ENCODE measurements around the gene STT3B.
"Not testable (repeated sequence)": the region's sequence is repeated elsewhere in the genome, so short reads cannot be mapped to it uniquely, and the experiment has no call there.

The STT3B gene

DNA sequence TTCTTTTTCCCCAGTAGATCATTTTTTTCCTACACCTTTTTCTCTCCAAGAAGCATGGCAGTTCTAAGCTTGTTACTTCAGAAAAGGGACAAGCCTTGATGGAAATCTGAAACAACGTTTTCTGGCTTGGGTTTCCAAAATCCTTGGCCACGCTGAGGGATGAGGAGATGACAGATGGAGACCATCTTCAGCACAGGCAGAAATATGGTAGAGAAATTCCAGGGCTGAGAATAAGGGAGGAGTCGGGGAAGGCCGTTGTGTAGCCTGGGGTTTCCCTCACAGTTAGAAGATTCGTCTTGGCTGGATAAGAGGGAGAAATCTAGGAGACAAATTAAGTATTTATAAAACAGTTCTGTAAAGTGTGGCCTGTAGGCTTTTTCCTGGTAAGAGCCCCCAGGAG lies 33.9 kb upstream of the STT3B start:
- FAIRE-seq (no peak), DNase-seq (ENCODE audit: insufficient read length, low spot score) (no peak)
- TF ChIP-seq POLR2A (IDR thresholded peaks at IDR 0.05; ENCODE audit: low read depth, low read length), result no peak
- TF ChIP-seq PAX5 (IDR thresholded peaks at IDR 0.05; ENCODE audit: insufficient read depth, low read length, severe bottlenecking), result no peak
- no peak for TF ChIP-seq TAF1 (IDR thresholded peaks at IDR 0.05; ENCODE audit: low read depth, low read length)
- no peak for TF ChIP-seq POU2F2 (IDR thresholded peaks at IDR 0.05; ENCODE audit: low read depth, low read length)
- TF ChIP-seq POLR2AphosphoS5 (IDR thresholded peaks at IDR 0.05; ENCODE audit: low read depth, low read length), result no peak
- TF ChIP-seq SPI1 (IDR thresholded peaks at IDR 0.05; ENCODE audit: low read depth, low read length), result no peak

DNA sequence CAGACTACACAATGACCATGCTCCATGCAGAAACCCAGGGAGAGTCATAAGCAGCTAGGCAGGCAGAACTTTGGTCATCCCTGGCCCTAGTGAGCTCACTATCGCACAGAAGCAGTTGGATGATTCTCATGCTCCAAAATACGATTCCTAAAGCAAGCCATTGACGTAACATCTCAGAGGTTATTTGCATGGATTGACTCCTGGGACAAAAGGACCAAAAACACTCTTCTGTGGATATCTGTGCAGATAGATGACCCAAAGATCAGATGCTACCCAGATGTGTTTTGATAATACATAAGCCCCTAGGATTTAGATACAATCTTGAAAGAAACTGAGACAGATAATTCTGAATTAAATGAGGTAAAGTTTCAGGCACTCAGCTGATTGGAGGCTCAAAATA lies 33.4 kb upstream of the STT3B start:
- TF ChIP-seq SPI1 (IDR thresholded peaks at IDR 0.05; ENCODE audit: low read depth, low read length) (no peak), PAX5 (IDR thresholded peaks at IDR 0.05; ENCODE audit: insufficient read depth, low read length, severe bottlenecking) (no peak)
- DNase-seq (ENCODE audit: insufficient read length, low spot score), result no peak
- no peak for FAIRE-seq

DNA sequence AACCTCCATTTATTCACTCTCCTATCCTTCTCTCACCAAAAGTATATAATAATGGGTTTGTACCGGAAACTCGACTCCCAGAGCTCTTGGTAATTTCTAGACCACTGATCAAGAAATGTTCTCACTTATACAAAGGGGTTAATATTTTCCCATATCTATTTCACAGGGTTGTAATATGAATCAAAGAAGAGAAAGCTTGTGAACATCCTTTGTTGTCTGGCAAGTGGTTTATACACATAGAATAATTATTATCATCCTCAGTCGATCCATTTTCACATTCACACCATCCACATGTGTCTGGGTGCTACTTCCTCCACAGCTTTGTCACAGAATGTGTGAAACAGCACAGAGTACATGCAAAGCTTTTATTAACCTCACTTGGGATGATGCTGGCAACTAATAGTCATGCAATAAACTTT lies 29.9 kb upstream of the STT3B start:
- TF ChIP-seq POU2F2 (IDR thresholded peaks at IDR 0.05; ENCODE audit: low read depth, low read length), result no peak
- no peak for TF ChIP-seq POLR2A (IDR thresholded peaks at IDR 0.05; ENCODE audit: low read depth, low read length)
- no peak for TF ChIP-seq PAX5 (IDR thresholded peaks at IDR 0.05; ENCODE audit: insufficient read depth, low read length, severe bottlenecking)
- no peak for TF ChIP-seq TAF1 (IDR thresholded peaks at IDR 0.05; ENCODE audit: low read depth, low read length)
- TF ChIP-seq POLR2AphosphoS5 (IDR thresholded peaks at IDR 0.05; ENCODE audit: low read depth, low read length), result no peak
- TF ChIP-seq SPI1 (IDR thresholded peaks at IDR 0.05; ENCODE audit: low read depth, low read length), result no peak
- no peak for FAIRE-seq

DNA sequence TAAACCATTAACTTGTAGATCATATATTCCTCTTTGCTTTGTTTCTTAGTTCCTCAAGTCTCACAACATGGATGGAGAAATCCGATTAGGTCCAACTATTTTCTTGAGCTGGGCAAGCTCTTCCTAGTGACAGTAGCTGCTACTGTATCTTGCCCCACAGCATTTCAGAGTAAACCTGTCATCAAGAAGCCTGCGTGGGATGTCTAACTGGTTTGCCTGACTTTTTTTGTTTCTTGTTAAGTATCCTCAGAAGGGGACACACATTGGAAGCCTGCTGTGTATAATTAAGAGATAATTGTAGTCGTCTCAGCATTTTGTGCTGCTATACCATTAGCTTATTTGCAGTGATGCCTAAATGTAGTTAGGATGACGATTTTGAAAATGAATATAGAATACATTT lies 29.3 kb upstream of the STT3B start:
- FAIRE-seq (no peak), DNase-seq (ENCODE audit: insufficient read length, low spot score) (no peak)
- TF ChIP-seq POLR2AphosphoS5 (IDR thresholded peaks at IDR 0.05; ENCODE audit: low read depth, low read length) (no peak), POU2F2 (IDR thresholded peaks at IDR 0.05; ENCODE audit: low read depth, low read length) (no peak), PAX5 (IDR thresholded peaks at IDR 0.05; ENCODE audit: insufficient read depth, low read length, severe bottlenecking) (no peak), SPI1 (IDR thresholded peaks at IDR 0.05; ENCODE audit: low read depth, low read length) (no peak)

More for the DNA sequence above, 29.9 kb upstream of the STT3B start:
- DNase-seq (ENCODE audit: insufficient read length, low spot score), result no peak

DNA sequence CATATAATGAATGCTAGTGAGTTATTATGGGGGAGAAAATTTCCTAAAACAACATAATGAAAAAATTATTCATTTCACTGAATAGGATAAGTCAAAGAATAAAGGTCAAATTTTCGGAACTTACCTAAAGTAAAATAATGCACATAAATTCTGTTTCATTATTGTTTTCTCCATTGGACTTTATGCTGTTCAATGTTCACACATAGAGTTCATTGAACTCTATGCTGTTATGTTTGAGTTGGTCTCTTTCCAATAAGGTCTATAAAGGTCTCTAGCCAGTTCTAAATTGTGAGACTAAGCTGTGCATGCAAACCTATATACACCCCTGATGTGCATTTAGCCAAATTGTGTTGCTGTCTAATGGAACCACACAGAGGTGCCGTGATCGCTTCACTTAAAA lies 28.5 kb upstream of the STT3B start:
- DNase-seq (ENCODE audit: insufficient read length, low spot score), result no peak
- FAIRE-seq, result no peak
- TF ChIP-seq SPI1 (IDR thresholded peaks at IDR 0.05; ENCODE audit: low read depth, low read length), result no peak
- TF ChIP-seq PAX5 (IDR thresholded peaks at IDR 0.05; ENCODE audit: insufficient read depth, low read length, severe bottlenecking), result no peak
- no peak for TF ChIP-seq POU2F2 (IDR thresholded peaks at IDR 0.05; ENCODE audit: low read depth, low read length)
- TF ChIP-seq POLR2A (IDR thresholded peaks at IDR 0.05; ENCODE audit: low read depth, low read length), result no peak

DNA sequence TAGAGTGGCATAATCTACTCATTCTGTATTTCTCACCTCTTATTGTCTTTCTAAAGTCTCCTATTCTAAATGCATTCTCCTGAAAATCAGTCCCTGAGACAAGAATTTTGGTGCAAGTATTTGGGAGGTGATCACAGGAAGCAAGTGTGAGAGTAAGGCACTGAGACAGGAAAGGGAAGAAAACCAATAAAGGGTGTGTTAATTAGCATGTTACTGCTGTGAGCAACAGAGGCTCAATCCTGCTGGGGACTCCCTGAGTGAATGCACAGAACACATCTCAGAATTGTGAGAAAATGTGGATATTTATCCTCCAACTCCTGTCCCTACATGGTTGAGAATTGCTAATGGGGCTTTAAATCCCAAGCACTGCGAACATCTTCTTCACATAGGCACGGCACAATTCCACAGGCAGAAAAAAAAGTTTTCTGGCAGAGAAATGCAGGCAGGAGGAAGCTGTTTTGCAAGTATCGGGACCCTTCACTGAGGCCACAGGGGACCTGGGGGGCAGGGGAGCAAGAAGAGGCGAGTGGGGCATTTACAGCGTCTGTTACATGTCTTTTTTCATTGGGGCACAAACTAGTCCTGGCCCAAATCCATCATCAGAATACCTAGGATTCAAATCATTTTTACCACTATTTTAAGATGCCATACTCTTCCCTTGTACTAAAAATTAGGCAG lies 27.2 kb upstream of the STT3B start:
- FAIRE-seq (no peak), DNase-seq (ENCODE audit: insufficient read length, low spot score) (no peak)
- TF ChIP-seq SPI1 (IDR thresholded peaks at IDR 0.05; ENCODE audit: low read depth, low read length) (no peak), POU2F2 (IDR thresholded peaks at IDR 0.05; ENCODE audit: low read depth, low read length) (no peak), POLR2A (IDR thresholded peaks at IDR 0.05; ENCODE audit: low read depth, low read length) (no peak)

DNA sequence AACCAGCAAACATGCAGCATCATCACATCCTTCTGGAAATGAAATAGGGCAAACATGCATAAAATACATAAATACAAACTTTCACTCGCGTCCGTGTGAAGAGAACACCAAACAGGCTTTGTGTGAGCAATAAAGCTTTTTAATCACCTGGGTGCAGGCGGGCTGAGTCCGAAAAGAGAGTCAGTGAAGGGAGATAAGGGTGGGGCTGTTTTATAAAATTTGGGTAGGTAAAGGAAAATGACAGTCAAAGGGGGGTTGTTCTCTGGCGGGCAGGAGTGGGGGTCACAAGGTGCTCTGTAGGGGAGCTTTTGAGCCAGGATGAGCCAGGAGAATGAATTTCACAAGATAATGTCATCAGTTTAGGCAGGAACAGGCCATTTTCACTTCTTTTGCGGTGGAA lies 26.2 kb upstream of the STT3B start:
- FAIRE-seq; DNase-seq (ENCODE audit: insufficient read length, low spot score): not testable (repeated sequence)

DNA sequence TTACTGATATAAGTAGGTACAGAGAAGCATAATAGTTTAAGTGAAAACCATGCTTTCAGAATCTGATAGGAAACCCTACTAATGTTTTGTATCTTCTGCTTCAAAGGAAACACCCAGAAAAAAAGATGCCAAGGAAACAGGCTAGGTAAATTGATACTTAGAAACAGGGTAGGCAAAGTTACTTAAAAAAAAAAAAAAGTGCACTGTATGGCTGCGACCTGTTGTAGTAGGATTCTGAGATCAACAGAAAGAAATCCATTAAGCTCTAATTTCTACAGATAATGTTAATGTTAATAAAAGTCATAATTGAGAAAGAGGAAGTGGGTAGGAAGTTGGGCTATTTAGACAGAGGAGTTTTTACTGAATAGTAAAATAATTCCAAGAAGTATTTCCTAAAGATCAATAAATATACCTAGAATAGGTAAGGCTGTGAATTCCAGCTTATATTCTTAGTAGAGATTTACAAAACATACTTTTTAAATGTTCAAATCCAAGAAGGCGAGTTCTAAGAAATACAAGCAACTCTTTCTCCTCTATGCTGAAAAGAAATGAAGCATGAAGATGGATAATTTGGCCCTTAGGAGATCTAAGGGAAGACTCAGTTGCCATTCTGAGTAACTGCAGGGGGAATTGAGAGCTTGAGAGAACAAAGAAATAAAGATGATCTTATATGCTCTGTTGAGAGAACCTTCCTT lies 24.1 kb upstream of the STT3B start:
- DNase-seq (ENCODE audit: insufficient read length, low spot score) (no peak), FAIRE-seq (no peak)
- TF ChIP-seq POLR2A (IDR thresholded peaks at IDR 0.05; ENCODE audit: low read depth, low read length) (no peak), POLR2AphosphoS5 (IDR thresholded peaks at IDR 0.05; ENCODE audit: low read depth, low read length) (no peak), POU2F2 (IDR thresholded peaks at IDR 0.05; ENCODE audit: low read depth, low read length) (no peak), PAX5 (IDR thresholded peaks at IDR 0.05; ENCODE audit: insufficient read depth, low read length, severe bottlenecking) (no peak), TAF1 (IDR thresholded peaks at IDR 0.05; ENCODE audit: low read depth, low read length) (no peak), SPI1 (IDR thresholded peaks at IDR 0.05; ENCODE audit: low read depth, low read length) (peak; percentile 38; the same call in 1 of the 2 replicates)

DNA sequence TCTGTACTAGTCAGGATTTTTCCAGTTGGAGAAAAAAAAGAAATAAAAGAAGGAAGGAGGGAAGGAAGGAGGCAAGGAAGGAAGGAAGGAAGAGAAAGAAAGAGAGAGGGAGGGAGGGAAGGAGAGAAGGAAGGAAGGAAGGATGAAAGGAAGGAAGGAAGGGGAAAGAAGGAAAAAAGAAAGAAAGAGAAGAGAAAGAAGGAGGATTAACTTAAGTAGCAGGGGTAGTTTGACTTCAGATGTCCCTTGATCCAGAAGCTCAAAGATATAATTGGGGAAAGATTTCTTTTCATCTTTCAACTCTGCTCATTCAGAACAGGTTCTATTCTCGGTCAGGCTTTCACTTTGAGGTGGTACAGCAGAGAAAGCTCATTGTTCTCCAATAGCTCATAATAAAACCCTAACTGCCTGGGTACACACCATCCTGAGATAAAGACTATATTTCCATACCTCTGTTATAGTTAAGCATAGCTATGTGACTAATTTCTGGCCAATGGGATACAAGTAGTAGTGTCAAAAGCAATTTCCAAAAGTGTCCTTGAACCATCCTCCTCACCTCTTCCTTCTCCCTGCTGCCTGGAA lies 23.5 kb upstream of the STT3B start:
- DNase-seq (ENCODE audit: insufficient read length, low spot score) (no peak), FAIRE-seq (no peak)
- TF ChIP-seq POLR2A (IDR thresholded peaks at IDR 0.05; ENCODE audit: low read depth, low read length) (no peak), POLR2AphosphoS5 (IDR thresholded peaks at IDR 0.05; ENCODE audit: low read depth, low read length) (no peak), TAF1 (IDR thresholded peaks at IDR 0.05; ENCODE audit: low read depth, low read length) (no peak), SPI1 (IDR thresholded peaks at IDR 0.05; ENCODE audit: low read depth, low read length) (no peak), POU2F2 (IDR thresholded peaks at IDR 0.05; ENCODE audit: low read depth, low read length) (no peak), PAX5 (IDR thresholded peaks at IDR 0.05; ENCODE audit: insufficient read depth, low read length, severe bottlenecking) (no peak)

DNA sequence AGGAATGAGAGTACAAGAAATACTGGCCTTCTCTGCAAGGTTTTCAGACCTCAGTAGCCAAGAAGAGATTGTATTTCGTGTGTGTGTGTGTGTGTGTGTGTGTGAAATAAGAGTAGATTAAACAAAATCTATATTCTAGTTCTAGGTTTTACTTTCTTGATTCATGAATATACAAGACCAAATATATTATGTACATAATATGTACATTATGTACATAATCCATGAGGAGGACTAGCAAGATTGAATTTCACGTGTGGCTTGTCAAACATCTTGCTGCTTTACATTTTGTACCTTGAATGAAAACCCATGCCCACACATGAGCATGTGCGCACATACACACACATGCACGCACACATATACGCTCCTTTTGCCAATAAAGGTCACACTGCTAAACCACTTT lies 18.2 kb upstream of the STT3B start:
- FAIRE-seq, result no peak
- no peak for DNase-seq (ENCODE audit: insufficient read length, low spot score)
- TF ChIP-seq PAX5 (IDR thresholded peaks at IDR 0.05; ENCODE audit: insufficient read depth, low read length, severe bottlenecking) (no peak), POU2F2 (IDR thresholded peaks at IDR 0.05; ENCODE audit: low read depth, low read length) (no peak), SPI1 (IDR thresholded peaks at IDR 0.05; ENCODE audit: low read depth, low read length) (no peak), TAF1 (IDR thresholded peaks at IDR 0.05; ENCODE audit: low read depth, low read length) (no peak)

Data from GM12891 (cell line).